OCI-LY3 (cell line): Measurements from ENCODE around the gene SSBP1.

ENCODE experiments used
- CTCF ChIP-seq: fragments of 200-600, 300-600 bp; sonication (generic); IDR thresholded peaks from 2 replicates; pipeline ENCODE4 v1.5.1; 2014; ENCODE audit warnings: antibody characterized with exemption, low read length, low read depth
- EZH2phosphoT487 ChIP-seq: fragments of 200-600 bp; shearing (Covaris generic); IDR thresholded peaks from 2 replicates; pipeline ENCODE4 v1.6.1; 2018; ENCODE audit warnings: antibody characterized with exemption, mixed run types, low read depth

GRCh38 chr7:141697211-141697871 is 40.8 kb upstream of the SSBP1 start:
- TF ChIP-seq CTCF (no peak), EZH2phosphoT487 (no peak)
